Measurements from ENCODE around the gene ATF1. TPM values are rescaled to one million over a fixed set of nuclear protein-coding genes. Genes with fewer than 3 reads are reported as not detected.

ATF1 gene
- total RNA-seq, 1 experiment from 2014 or later, result 47.0 TPM

DNA sequence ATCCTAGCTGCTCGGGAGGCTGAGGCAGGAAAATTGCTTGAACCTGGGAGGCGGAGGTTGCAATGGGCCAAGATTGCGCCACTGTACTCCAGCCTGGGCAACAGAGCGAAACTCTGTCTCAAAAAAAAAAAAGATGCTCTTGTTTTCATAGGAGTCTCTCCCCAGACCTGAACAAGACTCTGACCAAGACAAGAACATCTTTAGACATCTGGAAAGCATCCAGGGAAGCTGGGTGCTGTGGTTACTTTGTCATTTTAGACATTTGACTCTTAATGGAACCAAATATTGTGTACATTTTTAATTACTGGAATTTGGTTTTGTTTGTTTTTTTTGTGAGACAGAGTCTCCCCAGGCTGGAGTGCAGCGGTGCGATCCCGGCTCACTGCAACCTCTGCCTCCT, 21.1 kb upstream of the ATF1 start:
- no peak for TF ChIP-seq CTCF (IDR thresholded peaks at IDR 0.05; ENCODE audit: insufficient read depth in 1 of 2, low read depth in 1 of 2, low read length in 1 of 2, severe bottlenecking in 1 of 2, unreplicated experiment in 1 of 2)
- peaks cover 71% of the 10 kb centered on the region for H3K36me3 Mint-ChIP-seq (ENCODE audit: insufficient read depth, unreplicated experiment)
- no peaks in the 10 kb centered on the region for H3K9me3 Mint-ChIP-seq (ENCODE audit: unreplicated experiment)
- CTCF ChIA-PET, result no interaction called here
- H3K27ac Mint-ChIP-seq (ENCODE audit: unreplicated experiment), result no peak overlapping the region
- H3K27me3 Mint-ChIP-seq (ENCODE audit: insufficient read depth, unreplicated experiment), result no peaks in the 10 kb centered on the region
- no peaks in the 10 kb centered on the region for H3K4me1 Mint-ChIP-seq (ENCODE audit: low read depth, unreplicated experiment)
- no peak overlapping the region for H3K4me3 Mint-ChIP-seq (ENCODE audit: unreplicated experiment)
- Histone ChIP-seq H3K27me3 (replicated peaks; ENCODE audit: control insufficient read depth, insufficient read depth, low read length) (no peaks in the 10 kb centered on the region), H3K9me3 (no peaks in the 10 kb centered on the region), H3K4me1 (peaks cover 5% of the 10 kb centered on the region; the same call in 1 of the 2 replicates), H3K36me3 (ENCODE audit: control insufficient read depth, insufficient read depth, low read length) (peaks cover 7% of the 10 kb centered on the region), H3K4me3 (ENCODE audit: low read depth, low read length) (no peak overlapping the region)
- no TSS peak for BruUV-seq (replicated peaks)
- POLR2A ChIA-PET, result no interaction called here
- DNase-seq, result no peak
- intact Hi-C loops (cut with micrococcal nuclease; ENCODE audit: unreplicated experiment), result no loop called here

DNA sequence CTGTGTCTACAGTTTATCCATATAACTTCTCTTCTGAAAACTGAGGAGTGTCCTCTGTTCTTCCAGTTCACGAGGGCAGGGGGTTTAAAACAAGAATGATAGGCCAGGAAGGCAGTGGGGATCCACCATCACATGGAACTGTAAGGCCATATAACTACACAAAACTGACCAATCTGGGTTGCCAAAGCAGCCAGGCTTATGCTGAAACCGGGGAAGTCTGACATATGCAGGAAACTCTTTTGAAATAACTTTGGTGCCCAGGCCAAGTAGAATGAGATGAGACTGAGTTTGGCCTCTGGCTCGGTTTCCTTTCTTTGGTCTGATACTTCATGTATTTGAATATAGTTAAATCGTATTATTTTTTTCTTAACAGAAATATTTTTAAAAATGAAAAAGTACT, 18.0 kb upstream of the ATF1 start:
- H3K27me3 Mint-ChIP-seq (ENCODE audit: insufficient read depth, unreplicated experiment), result no peaks in the 10 kb centered on the region
- H3K36me3 ChIP-seq (ENCODE audit: control insufficient read depth, insufficient read depth, low read length), result peaks cover 7% of the 10 kb centered on the region
- DNase-seq, result no peak
- no peak overlapping the region for H3K27ac Mint-ChIP-seq (ENCODE audit: unreplicated experiment)
- POLR2A ChIA-PET, result no interaction called here
- H3K9me3 Mint-ChIP-seq (ENCODE audit: unreplicated experiment), result no peaks in the 10 kb centered on the region
- BruUV-seq (replicated peaks), result no TSS peak
- H3K4me1 Mint-ChIP-seq (ENCODE audit: low read depth, unreplicated experiment), result peaks cover 15% of the 10 kb centered on the region
- intact Hi-C loops (cut with micrococcal nuclease; ENCODE audit: unreplicated experiment), result no loop called here
- H3K4me1 ChIP-seq, result peaks cover 36% of the 10 kb centered on the region
- peaks cover 57% of the 10 kb centered on the region for H3K36me3 Mint-ChIP-seq (ENCODE audit: insufficient read depth, unreplicated experiment)
- H3K9me3 ChIP-seq, result no peaks in the 10 kb centered on the region
- TF ChIP-seq CTCF (IDR thresholded peaks at IDR 0.05; ENCODE audit: insufficient read depth in 1 of 2, low read depth in 1 of 2, low read length in 1 of 2, severe bottlenecking in 1 of 2, unreplicated experiment in 1 of 2), result no peak
- no peak overlapping the region for H3K4me3 Mint-ChIP-seq (ENCODE audit: unreplicated experiment)
- no peaks in the 10 kb centered on the region for H3K27me3 ChIP-seq (replicated peaks; ENCODE audit: control insufficient read depth, insufficient read depth, low read length)
- CTCF ChIA-PET, result no interaction called here
- H3K4me3 ChIP-seq (ENCODE audit: low read depth, low read length), result no peak overlapping the region

GRCh38 chr12:50746431-50746830, 17.5 kb upstream of the ATF1 start:
- no peak overlapping the region for H3K4me3 ChIP-seq (ENCODE audit: low read depth, low read length)
- Mint-ChIP-seq H3K36me3 (ENCODE audit: insufficient read depth, unreplicated experiment) (peaks cover 53% of the 10 kb centered on the region), H3K4me3 (ENCODE audit: unreplicated experiment) (no peak overlapping the region), H3K27ac (ENCODE audit: unreplicated experiment) (no peak overlapping the region), H3K27me3 (ENCODE audit: insufficient read depth, unreplicated experiment) (no peaks in the 10 kb centered on the region), H3K9me3 (ENCODE audit: unreplicated experiment) (no peaks in the 10 kb centered on the region), H3K4me1 (ENCODE audit: low read depth, unreplicated experiment) (peaks cover 15% of the 10 kb centered on the region)
- POLR2A ChIA-PET, result no interaction called here
- no TSS peak for BruUV-seq (replicated peaks)
- no peak for DNase-seq
- H3K9me3 ChIP-seq, result no peaks in the 10 kb centered on the region
- H3K36me3 ChIP-seq (ENCODE audit: control insufficient read depth, insufficient read depth, low read length), result peaks cover 7% of the 10 kb centered on the region
- no peak for TF ChIP-seq CTCF (IDR thresholded peaks at IDR 0.05; ENCODE audit: insufficient read depth in 1 of 2, low read depth in 1 of 2, low read length in 1 of 2, severe bottlenecking in 1 of 2, unreplicated experiment in 1 of 2)
- H3K4me1 ChIP-seq, result peaks cover 37% of the 10 kb centered on the region
- no peaks in the 10 kb centered on the region for H3K27me3 ChIP-seq (replicated peaks; ENCODE audit: control insufficient read depth, insufficient read depth, low read length)
- CTCF ChIA-PET, result no interaction called here
- intact Hi-C loops (cut with micrococcal nuclease; ENCODE audit: unreplicated experiment), result no loop called here

Data from Caco-2 (cell line).